ENCODE results near the gene TMCO5A.

DNA sequence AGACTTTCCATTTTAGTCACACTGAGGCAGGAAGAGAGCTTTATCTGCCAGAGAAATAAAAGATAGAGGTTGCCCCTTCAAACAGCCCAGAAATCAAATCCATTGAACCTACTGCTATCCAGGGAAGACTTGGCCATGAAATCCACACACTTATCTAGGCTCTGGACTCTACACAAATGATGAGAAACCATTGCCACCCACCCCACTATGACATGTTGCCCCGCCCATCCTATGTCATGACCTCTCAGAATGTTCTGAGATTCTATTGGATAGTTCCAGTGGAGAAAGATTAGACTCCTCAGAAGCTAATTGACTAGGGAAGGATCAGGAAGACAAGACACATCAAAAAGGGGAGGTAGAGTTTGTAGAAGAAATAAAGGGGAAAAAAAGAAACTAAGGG lies at the start of gene TMCO5A:
- no peak for TF ChIP-seq POLR2A (IDR thresholded peaks at IDR 0.05)
- TF ChIP-seq, protein P1, sequence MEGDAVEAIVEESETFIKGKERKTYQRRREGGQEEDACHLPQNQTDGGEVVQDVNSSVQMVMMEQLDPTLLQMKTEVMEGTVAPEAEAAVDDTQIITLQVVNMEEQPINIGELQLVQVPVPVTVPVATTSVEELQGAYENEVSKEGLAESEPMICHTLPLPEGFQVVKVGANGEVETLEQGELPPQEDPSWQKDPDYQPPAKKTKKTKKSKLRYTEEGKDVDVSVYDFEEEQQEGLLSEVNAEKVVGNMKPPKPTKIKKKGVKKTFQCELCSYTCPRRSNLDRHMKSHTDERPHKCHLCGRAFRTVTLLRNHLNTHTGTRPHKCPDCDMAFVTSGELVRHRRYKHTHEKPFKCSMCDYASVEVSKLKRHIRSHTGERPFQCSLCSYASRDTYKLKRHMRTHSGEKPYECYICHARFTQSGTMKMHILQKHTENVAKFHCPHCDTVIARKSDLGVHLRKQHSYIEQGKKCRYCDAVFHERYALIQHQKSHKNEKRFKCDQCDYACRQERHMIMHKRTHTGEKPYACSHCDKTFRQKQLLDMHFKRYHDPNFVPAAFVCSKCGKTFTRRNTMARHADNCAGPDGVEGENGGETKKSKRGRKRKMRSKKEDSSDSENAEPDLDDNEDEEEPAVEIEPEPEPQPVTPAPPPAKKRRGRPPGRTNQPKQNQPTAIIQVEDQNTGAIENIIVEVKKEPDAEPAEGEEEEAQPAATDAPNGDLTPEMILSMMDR (IDR thresholded peaks at IDR 0.05) = no peak

Data from Peyer's patch (tissue), 4 donors.